HG03439 (cell line): Measurements from ENCODE around the gene TLE3.

Experiments used
- ATAC-seq: cut with Tn5 transposase; IDR thresholded peaks from one replicate; pipeline ENCODE4 v1.9.1; 2021; ENCODE audit warnings: mild to moderate bottlenecking, moderate library complexity; ENCODE audit not compliant: unreplicated experiment

Gene TLE3

DNA sequence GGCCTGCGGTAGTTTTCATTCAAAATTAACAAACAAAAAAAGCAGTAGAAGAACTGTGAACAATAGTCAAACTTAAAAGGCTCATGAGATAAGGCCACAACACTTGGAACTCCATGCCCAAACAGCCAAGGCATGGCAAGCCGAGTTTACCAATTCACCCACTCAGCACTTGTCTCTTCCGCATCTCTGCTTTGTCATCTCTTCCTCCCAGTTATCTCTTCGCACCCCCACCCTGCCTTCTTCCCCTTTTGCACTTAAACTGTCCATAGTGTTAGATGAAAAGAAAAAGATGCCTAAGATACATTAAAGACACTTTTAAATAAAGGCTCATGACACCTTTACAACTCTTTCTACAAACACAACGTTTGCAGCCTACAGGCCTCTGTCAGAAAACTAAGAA lies 11.1 kb downstream of the TLE3 start:
- ATAC-seq, result no peak

DNA sequence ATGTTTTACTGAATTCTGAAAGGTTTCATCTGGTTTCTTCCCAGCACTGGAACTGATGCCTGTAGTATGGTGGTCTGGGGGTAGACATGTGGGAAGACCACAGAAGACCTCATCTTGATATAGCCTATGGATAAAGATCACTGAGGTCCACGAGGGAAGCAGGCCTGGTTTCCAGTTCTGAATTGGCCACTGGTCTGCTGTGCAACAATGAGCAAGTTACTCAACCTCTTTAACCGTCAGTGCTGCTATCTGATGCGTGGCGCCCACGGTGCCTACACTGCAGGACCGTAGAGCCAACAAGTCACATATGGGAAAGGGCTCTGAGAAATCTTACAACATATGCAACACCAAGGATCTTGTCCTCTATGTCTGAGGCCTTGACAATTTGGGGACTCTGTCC lies 13.3 kb downstream of the TLE3 start:
- ATAC-seq, result no peak

- peak; percentile 46 for ATAC-seq
Measured at GRCh38 chr15:70083946-70084345, 13.8 kb downstream of the TLE3 start.

DNA sequence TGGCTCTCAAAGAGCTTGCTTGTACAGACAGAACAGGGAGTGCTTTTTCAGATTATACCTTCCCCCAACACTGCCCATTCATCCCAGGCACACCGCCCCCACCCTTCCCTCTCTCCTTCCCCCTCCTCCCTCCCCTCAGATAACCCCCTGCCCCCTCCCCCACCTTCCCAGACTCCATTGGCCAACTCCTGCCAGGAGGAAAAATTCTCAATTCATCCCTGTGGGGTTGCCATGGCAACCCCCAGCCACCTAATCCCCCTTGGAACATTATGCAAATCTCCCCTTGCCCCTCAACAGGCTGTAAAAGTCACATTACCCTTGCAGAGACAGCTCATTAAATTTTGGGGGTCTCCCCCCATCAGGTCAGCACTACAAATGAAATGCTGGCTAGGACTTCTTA lies 14.3 kb downstream of the TLE3 start:
- no peak for ATAC-seq

GRCh38 chr15:70082281-70082900 lies 15.3 kb downstream of the TLE3 start:
- ATAC-seq, result no peak

- no peak for ATAC-seq
Measured at GRCh38 chr15:70081612-70082011, 16.1 kb downstream of the TLE3 start.

- no peak for ATAC-seq
Measured at GRCh38 chr15:70080347-70080746, 17.4 kb downstream of the TLE3 start.

GRCh38 chr15:70079888-70080287 lies 17.8 kb downstream of the TLE3 start:
- no peak for ATAC-seq

DNA sequence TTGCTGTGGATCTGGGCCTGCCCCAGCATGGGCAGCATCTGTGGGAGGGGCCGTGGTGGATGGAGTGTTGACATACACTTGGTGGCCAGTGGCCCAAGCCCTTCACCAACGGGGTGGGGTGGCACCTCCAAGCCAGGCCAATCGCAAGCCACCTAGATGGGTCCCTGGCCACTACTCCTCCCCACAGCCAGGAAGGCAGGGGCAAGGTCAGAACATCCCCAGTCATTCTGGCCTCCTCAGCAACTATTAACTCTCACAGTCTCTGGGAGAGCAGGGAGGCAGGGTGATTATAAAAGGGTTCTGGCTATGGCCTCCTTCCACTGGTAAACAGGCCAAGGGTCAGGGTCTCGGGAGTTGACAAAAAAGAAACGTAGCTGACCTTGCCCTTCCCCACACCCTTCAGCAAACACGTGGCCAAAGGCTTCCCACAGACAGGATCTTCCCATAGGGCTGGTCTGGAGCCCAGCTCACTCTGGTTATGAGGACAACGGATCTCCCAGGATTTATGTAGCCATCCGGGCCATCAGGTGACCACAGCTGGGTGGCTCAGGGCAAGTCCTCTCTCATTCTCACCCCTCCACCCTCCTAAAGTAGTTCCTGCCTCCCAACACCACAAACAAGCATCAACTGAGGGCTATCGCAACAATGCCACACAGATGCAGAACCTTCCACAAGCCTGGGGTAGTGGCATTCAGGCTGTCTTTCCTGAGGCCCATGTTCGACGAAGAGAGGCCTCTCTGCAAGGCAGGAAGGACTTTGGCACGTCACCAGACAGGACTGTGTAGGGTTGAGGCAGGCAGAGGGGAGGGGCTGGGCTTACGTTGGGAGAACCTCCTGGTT lies 18.9 kb downstream of the TLE3 start:
- no peak for ATAC-seq

- no peak for ATAC-seq
Measured at GRCh38 chr15:70077188-70078147, 20.2 kb downstream of the TLE3 start.

DNA sequence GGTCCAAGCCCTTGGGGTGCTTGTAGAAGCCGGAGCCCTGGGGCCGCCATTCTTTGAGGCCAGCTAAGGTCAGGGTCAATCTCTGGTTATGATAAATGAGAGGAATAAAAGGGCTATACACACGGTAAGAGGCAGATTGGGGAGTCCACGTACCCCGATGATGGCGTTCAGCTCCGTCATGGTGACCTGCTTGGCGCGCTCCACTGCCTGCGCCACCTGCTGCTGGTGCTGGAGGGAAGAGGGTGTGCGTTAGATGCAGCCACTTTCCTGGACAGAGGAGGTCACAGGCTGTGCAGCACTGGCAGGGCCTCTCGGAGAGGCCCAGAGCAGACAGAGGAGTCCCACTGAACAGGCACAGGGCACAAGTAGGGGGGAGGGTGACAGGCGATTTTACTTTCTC lies 23.3 kb downstream of the TLE3 start:
- ATAC-seq, result no peak

DNA sequence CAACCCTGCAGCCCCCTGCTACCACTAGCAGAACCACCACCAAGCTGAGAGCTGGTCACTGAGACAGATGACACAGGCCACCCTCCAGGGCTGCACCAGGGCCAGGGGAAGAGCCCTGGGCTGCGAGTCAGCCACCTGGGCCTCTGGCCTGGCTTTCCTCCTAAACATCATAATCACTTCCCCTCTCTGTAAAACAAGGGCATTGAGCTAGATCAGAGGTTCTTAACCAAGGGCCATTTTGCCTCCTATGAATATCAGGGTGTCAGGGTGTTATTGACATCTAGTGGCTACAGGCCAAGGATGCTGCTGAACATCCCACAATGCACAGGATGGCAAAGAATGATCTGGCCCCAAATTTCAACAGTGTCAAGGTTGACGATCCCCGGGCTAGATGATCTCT lies 25.2 kb downstream of the TLE3 start:
- ATAC-seq, result no peak

DNA sequence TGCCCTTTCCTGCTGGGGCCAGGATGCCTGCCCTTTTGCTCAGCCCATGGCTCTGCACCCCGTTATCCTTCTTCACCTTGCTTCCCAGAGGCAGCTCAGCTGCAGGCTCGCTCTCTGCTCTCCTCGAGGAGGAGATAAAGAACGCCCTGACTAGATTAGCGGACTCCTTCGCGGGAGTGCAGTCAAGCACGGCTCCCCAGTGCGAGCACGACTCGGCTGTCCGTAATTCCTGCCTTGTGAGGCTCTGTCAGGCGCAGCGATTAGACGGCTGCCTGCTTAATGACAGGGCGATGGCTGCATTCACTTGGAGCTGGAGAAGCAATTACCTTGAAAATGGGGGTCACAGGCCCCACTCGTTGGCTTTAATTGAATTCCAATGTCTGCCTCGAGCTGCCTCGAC lies 25.9 kb downstream of the TLE3 start:
- ATAC-seq, result no peak

DNA sequence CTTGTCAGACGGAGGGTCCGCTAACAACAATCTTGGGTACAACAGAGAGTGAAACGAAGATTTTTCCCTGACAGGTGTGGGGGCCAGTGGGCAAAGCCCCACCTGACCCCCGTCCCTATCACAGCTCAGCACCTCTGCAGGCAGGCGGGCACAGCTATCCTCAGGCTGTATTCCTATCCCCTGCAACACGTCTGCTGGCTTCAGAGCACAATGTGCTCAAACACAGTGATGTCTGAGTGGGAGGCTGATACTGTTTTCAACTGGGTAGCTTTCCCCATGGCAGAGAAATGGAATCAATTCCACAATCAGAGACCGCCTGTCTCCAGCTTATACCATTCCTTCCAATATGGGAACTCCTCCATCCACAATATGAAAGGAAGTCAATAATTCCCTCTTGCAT lies 28.0 kb downstream of the TLE3 start:
- no peak for ATAC-seq

GRCh38 chr15:70068783-70069565 lies 28.7 kb downstream of the TLE3 start:
- no peak for ATAC-seq

DNA sequence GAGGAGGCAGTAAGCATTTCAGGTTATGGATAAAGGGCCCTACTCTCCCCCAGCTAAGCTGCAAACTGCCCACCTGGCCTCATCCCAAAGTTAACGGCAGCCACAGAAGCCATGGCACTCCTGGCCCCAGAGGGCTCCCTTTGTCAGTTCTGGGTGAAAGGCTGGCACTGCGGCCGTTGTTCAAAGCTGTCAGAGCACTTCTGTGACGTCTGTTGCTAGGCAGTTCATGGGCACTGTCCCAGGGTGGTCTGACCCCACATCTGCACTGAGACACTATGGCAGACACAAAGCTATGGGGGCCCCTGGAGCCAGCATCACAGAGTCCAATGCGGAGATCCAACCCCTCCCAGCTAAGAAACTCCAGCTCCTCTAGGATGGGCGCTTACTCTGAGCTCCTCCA lies 30.0 kb downstream of the TLE3 start:
- ATAC-seq, result no peak

DNA sequence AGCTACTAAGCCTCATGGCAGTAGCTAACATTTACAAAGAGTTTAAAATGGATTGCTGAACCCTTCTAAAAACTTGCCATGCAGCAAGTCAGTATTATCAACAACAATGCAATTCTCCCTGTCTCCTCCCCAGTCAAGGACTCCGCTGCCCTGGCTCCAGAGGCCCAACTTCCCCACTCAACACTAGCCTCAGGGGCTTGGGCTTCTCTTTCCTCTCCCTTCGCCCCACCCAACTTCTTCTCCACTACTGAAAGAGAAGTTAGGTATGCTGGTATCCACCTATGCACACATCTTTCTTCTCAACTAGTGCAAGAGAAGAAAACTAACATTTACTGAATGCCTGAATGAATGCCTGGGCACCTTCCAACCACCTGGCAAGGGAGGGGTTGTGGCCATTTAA lies 30.7 kb downstream of the TLE3 start:
- no peak for ATAC-seq

- ATAC-seq, result no peak
Measured at GRCh38 chr15:70066447-70066846, 31.3 kb downstream of the TLE3 start.

DNA sequence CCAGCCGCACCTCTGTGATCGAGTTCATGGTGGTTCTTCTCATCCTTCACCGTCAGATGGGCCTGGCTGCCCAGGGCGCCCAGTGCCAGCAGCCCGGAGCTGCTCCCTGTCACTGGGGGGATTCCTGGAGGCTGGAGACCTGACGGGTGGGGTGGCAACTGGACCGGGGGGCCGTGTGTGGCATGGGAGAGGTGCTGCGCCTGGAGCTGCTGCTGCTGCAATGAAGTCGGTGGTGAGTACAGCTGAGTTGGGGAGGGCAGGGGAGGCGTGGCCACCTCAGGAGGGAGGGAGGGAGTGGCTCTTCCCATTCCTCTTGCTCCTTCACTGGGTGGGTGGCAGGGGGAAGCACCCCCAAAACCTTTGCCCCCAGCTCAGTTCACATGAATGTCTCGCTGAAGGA lies 31.7 kb downstream of the TLE3 start:
- ATAC-seq, result no peak

- no peak for ATAC-seq
Measured at GRCh38 chr15:70065006-70065722, 32.6 kb downstream of the TLE3 start.
